H1 (cell line): ENCODE measurements around the gene NRP2. TPM values are rescaled to one million over a fixed set of nuclear protein-coding genes. Genes with fewer than 3 reads are reported as not detected.

ENCODE experiments used
- CTCF ChIA-PET: fragments of 300-600 bp; sonication (Branson Sonifier 250); formaldehyde crosslinking; loops from one replicate; lab custom pipeline; 2021; ENCODE audit not compliant: partially characterized antibody; lab: Charles Lee
- POLR2A ChIA-PET: fragments of 300-600 bp; sonication (Branson Sonifier 250); formaldehyde crosslinking; loops from one replicate; lab custom pipeline; 2021; ENCODE audit warnings: inconsistent platforms; ENCODE audit not compliant: partially characterized antibody; lab: Charles Lee
- DNase-seq, 2 experiments: peaks; one replicate each; pipeline versions ENCODE4 v3.0.0 to v3.0.0-alpha.2; 2010 to 2022; ENCODE audit warnings: low spot score in 2 of 2, low read depth in 1 of 2, mixed read lengths in 1 of 2
- FAIRE-seq: peaks from 2 replicates; lab custom pipeline; 2011; peaks lifted over from hg19 to GRCh38; lab: Jason Lieb, UNC
- H2AFZ ChIP-seq: 2 replicates; pipeline ENCODE4 v1.8.1; 2012; ENCODE audit warnings: low read length, inconsistent platforms
- H2AK5ac ChIP-seq: 2 replicates; pipeline ENCODE4 v1.6.1; 2013; ENCODE audit warnings: low read depth, low read length
- H2BK120ac ChIP-seq: replicated peaks from 2 replicates; pipeline ENCODE3; 2013; ENCODE audit warnings: low read depth, low read length, inconsistent platforms
- H2BK12ac ChIP-seq: 2 replicates; pipeline ENCODE4 v1.6.1; 2013; ENCODE audit warnings: low read depth, low read length
- H2BK15ac ChIP-seq: 2 replicates; pipeline ENCODE4 v1.6.1; 2013; ENCODE audit warnings: low read length
- H2BK20ac ChIP-seq: 2 replicates; pipeline ENCODE4 v1.6.1; 2013; ENCODE audit warnings: low read length
- H2BK5ac ChIP-seq: 2 replicates; pipeline ENCODE4 v1.6.1; 2013; ENCODE audit warnings: low read depth, low read length
- H3K14ac ChIP-seq: 2 replicates; pipeline ENCODE4 v1.6.1; 2013; ENCODE audit warnings: inconsistent platforms; ENCODE audit not compliant: insufficient read length
- H3K18ac ChIP-seq: 2 replicates; pipeline ENCODE4 v1.6.1; 2013; ENCODE audit warnings: low read length; ENCODE audit errors: extremely low read depth
- H3K23ac ChIP-seq: 2 replicates; pipeline ENCODE4 v1.6.1; 2013; ENCODE audit warnings: inconsistent platforms; ENCODE audit not compliant: insufficient read length
- H3K23me2 ChIP-seq: 2 replicates; pipeline ENCODE4 v1.6.1; 2013; ENCODE audit warnings: low read depth, low read length
- H3K27ac ChIP-seq: 2 replicates; pipeline ENCODE4 v1.6.1; 2011; ENCODE audit warnings: low read depth, low read length, inconsistent platforms
- H3K27me3 ChIP-seq, 4 experiments: replicated peaks in 1 of 4; 1 replicate in 1 of 4; 2 replicates in 3 of 4; pipeline versions ENCODE4 v1.6.1 to v1.8.1; 2011 to 2013; ENCODE audit warnings: low read length in 3 of 4, mild to moderate bottlenecking in 3 of 4, inconsistent platforms in 2 of 4, mixed read lengths in 2 of 4, moderate library complexity in 1 of 4; ENCODE audit not compliant: control insufficient read depth in 3 of 4, insufficient read depth in 3 of 4; ENCODE audit errors: extremely low read depth in 1 of 4
- H3K36me3 ChIP-seq, 4 experiments: 2 replicates each; pipeline versions ENCODE4 v1.6.1 to v1.8.1; 2011 to 2013; ENCODE audit warnings: mild to moderate bottlenecking in 4 of 4, low read length in 3 of 4, moderate library complexity in 2 of 4, control low read depth in 1 of 4, inconsistent platforms in 1 of 4; ENCODE audit not compliant: insufficient read depth in 4 of 4, control insufficient read depth in 2 of 4
- H3K4ac ChIP-seq: replicated peaks from 2 replicates; pipeline ENCODE3; 2013; ENCODE audit warnings: low read length, low read depth, mixed read lengths, inconsistent platforms; ENCODE audit not compliant: insufficient read length
- H3K4me1 ChIP-seq, 4 experiments: replicated peaks in 1 of 4; 1 replicate in 1 of 4; 2 replicates in 3 of 4; pipeline versions ENCODE4 v1.6.1 to v1.8.1; 2011 to 2013; ENCODE audit warnings: low read length in 3 of 4, inconsistent platforms in 2 of 4, mixed read lengths in 1 of 4; ENCODE audit not compliant: insufficient read depth in 4 of 4, control insufficient read depth in 3 of 4
- H3K4me2 ChIP-seq, 2 experiments: 2 replicates each; pipeline versions ENCODE4 v1.6.1 to v1.8.1; 2011 to 2013; ENCODE audit warnings: low read depth in 2 of 2, low read length in 2 of 2, control low read depth in 1 of 2, inconsistent platforms in 1 of 2, mild to moderate bottlenecking in 1 of 2; ENCODE audit not compliant: insufficient read depth in 1 of 2
- H3K4me3 ChIP-seq, 4 experiments: fragments of 200-600, 300-600 bp in 1 of 4; sonication (generic), shearing (Covaris generic), sonication (Bioruptor Twin) in 1 of 4; 2 replicates each; pipeline versions ENCODE4 v1.5.1 to v1.8.1; 2011 to 2016; ENCODE audit warnings: low read length in 4 of 4, low read depth in 3 of 4, control low read depth in 2 of 4, inconsistent platforms in 2 of 4, mild to moderate bottlenecking in 2 of 4, mixed read lengths in 1 of 4, moderate library complexity in 1 of 4; ENCODE audit not compliant: insufficient read depth in 2 of 4; ENCODE audit errors: extremely low read depth in 1 of 4
- H3K56ac ChIP-seq: replicated peaks from 2 replicates; pipeline ENCODE3; 2013; ENCODE audit warnings: low read depth, mild to moderate bottlenecking, mixed read lengths, low read length, inconsistent platforms; ENCODE audit not compliant: insufficient read length
- H3K79me1 ChIP-seq: 2 replicates; pipeline ENCODE4 v1.6.1; 2013; ENCODE audit warnings: low read depth, low read length, control low read depth
- H3K79me2 ChIP-seq, 2 experiments: 2 replicates each; pipeline versions ENCODE4 v1.6.1 to v1.8.1; 2012 to 2013; ENCODE audit warnings: low read length in 2 of 2, mild to moderate bottlenecking in 2 of 2, inconsistent platforms in 1 of 2; ENCODE audit not compliant: insufficient read depth in 2 of 2, control insufficient read depth in 1 of 2
- H3K9ac ChIP-seq, 4 experiments: replicated peaks in 1 of 4; 1 replicate in 1 of 4; 2 replicates in 3 of 4; pipeline versions ENCODE4 v1.6.1 to v1.8.1; 2011 to 2013; ENCODE audit warnings: low read depth in 3 of 4, low read length in 3 of 4, control low read depth in 2 of 4, mild to moderate bottlenecking in 2 of 4, moderate library complexity in 2 of 4, inconsistent platforms in 1 of 4; ENCODE audit errors: extremely low read depth in 1 of 4
- H3K9me3 ChIP-seq, 2 experiments: 2 replicates each; pipeline versions ENCODE4 v1.6.1 to v1.8.1; 2012 to 2013; ENCODE audit warnings: mild to moderate bottlenecking in 2 of 2, moderate library complexity in 2 of 2, control low read depth in 1 of 2, inconsistent platforms in 1 of 2, low read depth in 1 of 2, low read length in 1 of 2, mixed read lengths in 1 of 2; ENCODE audit not compliant: insufficient read depth in 2 of 2
- H4K20me1 ChIP-seq, 2 experiments: replicated peaks in 1 of 2; 2 replicates each; pipeline versions ENCODE3 to v1.8.1; 2011 to 2013; ENCODE audit warnings: inconsistent platforms in 2 of 2, low read length in 2 of 2, mild to moderate bottlenecking in 1 of 2; ENCODE audit not compliant: insufficient read depth in 2 of 2, control insufficient read depth in 1 of 2
- H4K5ac ChIP-seq: 2 replicates; pipeline ENCODE4 v1.6.1; 2013; ENCODE audit warnings: low read length, low read depth, mixed read lengths, inconsistent platforms; ENCODE audit not compliant: insufficient read length
- H4K8ac ChIP-seq: 2 replicates; pipeline ENCODE4 v1.8.0; 2013; ENCODE audit warnings: mild to moderate bottlenecking, moderate library complexity, low read length, inconsistent platforms; ENCODE audit not compliant: insufficient read depth; ENCODE audit errors: extremely low read depth
- H4K91ac ChIP-seq: replicated peaks from 2 replicates; pipeline ENCODE3; 2013; ENCODE audit warnings: low read length, mixed read lengths, inconsistent platforms; ENCODE audit not compliant: insufficient read length
- CTCF ChIP-seq, 3 experiments: IDR thresholded peaks; 1 replicate in 2 of 3; 2 replicates in 1 of 3; pipeline versions ENCODE4 v1.5.1 to v1.6.1; 2011; ENCODE audit warnings: low read length in 3 of 3, mild to moderate bottlenecking in 3 of 3, inconsistent platforms in 2 of 3, low read depth in 1 of 3, moderate library complexity in 1 of 3; ENCODE audit not compliant: insufficient read depth in 1 of 3; ENCODE audit errors: control extremely low read depth in 1 of 3
- WGBS, 2 experiments: shearing (Covaris generic) in 1 of 2; methylation state at CpG; one replicate each; pipeline versions ENCODE4 v1.1.6 to v1.1.7; 2013 to 2015; ENCODE audit warnings: low lambda C conversion rate in 2 of 2, mixed read lengths in 2 of 2, inconsistent platforms in 1 of 2, low coverage in 1 of 2, missing lambda C conversion rate in 1 of 2; ENCODE audit not compliant: insufficient replicate concordance in 2 of 2, insufficient coverage in 1 of 2, insufficient read length in 1 of 2; ENCODE audit errors: extremely low coverage in 1 of 2, missing lambda C conversion rate in 1 of 2; 5-methylcytosine and 5-hydroxymethylcytosine counted together
- polyA plus RNA-seq, 7 experiments: library from polyadenylated mRNA; depleted of rRNA in 3 of 7; stranded (reverse) in 5 of 7; unstranded in 2 of 7; fragments of >200 nt in 5 of 7; fragments of 200-250 nt in 2 of 7; gene quantifications; 1 replicate in 5 of 7; 2 replicates in 1 of 7; 4 replicates in 1 of 7; pipeline versions ENCODE4 v1.2.1 to v1.2.3, GENCODE V29; 2011 to 2013; ENCODE audit warnings: missing spikeins in 2 of 7, mixed read lengths in 2 of 7
- total RNA-seq: library from RNA; stranded (reverse); fragmentation: NEBNext Ultra II Directional; extraction: Animal tissue kit (Norgen Biotek cat#: 25700); gene quantifications from 2 replicates; pipeline ENCODE4 v1.2.1, GENCODE V29; 2021

Gene NRP2
- total and polyA plus RNA-seq, 2 of the 8 experiments (the other 6 are each of a cell fraction or from before 2014, with no cell fraction given) = 32.0 to 37.8 TPM

GRCh38 chr2:205768815-205769494 is 86.7 kb downstream of the NRP2 start:
- FAIRE-seq = no peak
- Histone ChIP-seq H4K91ac (no peak overlapping the region), H3K4ac (no peak overlapping the region), H3K9ac (no peak overlapping the region), H3K56ac (no peak overlapping the region), H4K5ac (no peak overlapping the region), H3K27me3 (no peaks in the 10 kb centered on the region), H2AK5ac (no peak overlapping the region), H3K4me3 (no peak overlapping the region), H2AFZ (no peak overlapping the region), H4K20me1 (no peaks in the 10 kb centered on the region), H3K14ac (no peak overlapping the region), H3K4me1 (peaks cover 0 to 11% (median 8%) of the 10 kb centered on the region in 4 experiments; a peak in 6 of 7 replicates), H2BK120ac (no peak overlapping the region), H3K79me1 (no peaks in the 10 kb centered on the region), H3K23ac (no peak overlapping the region), H2BK5ac (no peak overlapping the region), H2BK15ac (no peak overlapping the region), H3K79me2 (no peaks in the 10 kb centered on the region), H3K23me2 (peaks cover 7% of the 10 kb centered on the region), H3K27ac (no peak overlapping the region), H3K36me3 (peaks cover 3 to 14% (median 12%) of the 10 kb centered on the region in 4 experiments; a peak in 6 of 8 replicates), H3K9me3 (no peaks in the 10 kb centered on the region), H2BK12ac (no peak overlapping the region), H2BK20ac (no peak overlapping the region), H4K8ac (no peak overlapping the region), H3K4me2 (no peak overlapping the region), H3K18ac (no peak overlapping the region)
- DNase-seq = no peak
- ChIA-PET CTCF (interaction anchor here (0.7 to 8.6 kb wide), 8 partner anchors 12 to 158 kb away, joined by 3 to 136 read pairs (median 5); no protein-coding TSS in a partner anchor), POLR2A (interaction anchor here (1.2 kb wide), 1 partner anchor 17 kb away, joined by 3 read pairs; no protein-coding TSS in a partner anchor)
- 80% methylated on average over 4 of the region's 4 CpGs; no CpG with 5 or more reads in 1 of the 2 experiments for WGBS, 2 experiments
- no peak for TF ChIP-seq CTCF (IDR thresholded peaks at IDR 0.05; ENCODE audit: control extremely low read depth in 1 of 3, insufficient read depth in 1 of 3, low read depth in 1 of 3, low read length in 3 of 3)
